ENCODE data around the gene SMIM27. TPM values are rescaled to one million over a fixed set of nuclear protein-coding genes. Genes with fewer than 3 reads are reported as not detected.

SMIM27 gene
- total and polyA plus RNA-seq, 4 donors = 7.0 to 27.8 (median 21.2) TPM

DNA sequence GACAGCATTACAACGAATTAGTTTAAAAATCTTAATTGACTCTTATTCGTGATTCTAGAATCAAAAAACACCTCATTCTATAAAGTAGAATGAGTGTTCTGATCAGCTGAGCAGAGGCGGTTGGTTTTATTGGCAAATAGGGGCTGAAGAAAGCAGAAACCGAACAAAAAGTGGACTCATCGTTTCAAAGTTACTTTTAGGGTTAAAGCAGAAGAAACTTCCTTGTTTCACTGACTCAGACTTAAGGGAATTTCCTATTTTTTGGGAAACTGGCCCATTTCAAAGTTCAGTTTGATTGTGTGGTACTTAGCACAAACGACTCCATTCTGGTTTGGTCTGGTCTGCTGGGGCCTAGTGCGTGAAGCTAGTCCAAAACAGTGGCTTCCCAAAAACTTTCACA, 21.7 kb downstream of the SMIM27 start:
- H3K4me3 ChIP-seq (ENCODE audit: low read depth, low read length) = no peak overlapping the region
- peaks cover 9% of the 10 kb centered on the region for H3K36me3 ChIP-seq (ENCODE audit: control insufficient read depth, insufficient read depth, low read length)
- no peaks in the 10 kb centered on the region for H3K4me1 ChIP-seq (ENCODE audit: control insufficient read depth, insufficient read depth, low read length)
- WGBS (ENCODE audit: insufficient coverage) = 92% methylated on average over 2 of the region's 7 CpGs
- no peak overlapping the region for H3K27ac ChIP-seq (ENCODE audit: low read depth, low read length)
- H3K9me3 ChIP-seq (ENCODE audit: control insufficient read depth, insufficient read depth, low read length) = no peaks in the 10 kb centered on the region
- H3K27me3 ChIP-seq (ENCODE audit: control insufficient read depth, insufficient read depth, low read length) = no peaks in the 10 kb centered on the region
- no peak for DNase-seq (ENCODE audit: low read depth in 4 of 6, low spot score in 6 of 6)

DNA sequence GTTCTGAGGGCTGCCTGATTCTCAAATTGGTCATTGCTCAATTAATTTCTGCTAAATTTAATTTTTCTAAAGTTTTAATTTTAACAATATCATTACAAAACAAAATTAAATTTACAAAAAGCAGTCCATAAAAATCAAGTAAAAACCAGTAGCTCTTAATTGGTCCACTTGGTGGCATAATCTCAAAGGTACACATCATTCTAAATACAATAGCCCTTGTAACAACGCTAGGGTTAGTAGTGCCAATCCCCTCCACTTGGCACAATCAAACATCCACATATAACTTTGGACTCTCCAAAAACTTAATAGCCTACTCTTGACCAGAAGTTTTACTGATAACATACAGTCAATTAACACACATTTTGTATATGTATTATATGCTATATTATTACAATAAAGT, 22.7 kb downstream of the SMIM27 start:
- WGBS (ENCODE audit: insufficient coverage) = no CpG with 5 or more reads among the region's 1 CpG
- Histone ChIP-seq H3K27ac (ENCODE audit: low read depth, low read length) (no peak overlapping the region), H3K4me1 (ENCODE audit: control insufficient read depth, insufficient read depth, low read length) (no peaks in the 10 kb centered on the region), H3K4me3 (ENCODE audit: low read depth, low read length) (no peak overlapping the region), H3K27me3 (ENCODE audit: control insufficient read depth, insufficient read depth, low read length) (no peaks in the 10 kb centered on the region), H3K36me3 (ENCODE audit: control insufficient read depth, insufficient read depth, low read length) (peaks cover 4% of the 10 kb centered on the region), H3K9me3 (ENCODE audit: control insufficient read depth, insufficient read depth, low read length) (no peaks in the 10 kb centered on the region)
- no peak for DNase-seq (ENCODE audit: low read depth in 4 of 6, low spot score in 6 of 6)

DNA sequence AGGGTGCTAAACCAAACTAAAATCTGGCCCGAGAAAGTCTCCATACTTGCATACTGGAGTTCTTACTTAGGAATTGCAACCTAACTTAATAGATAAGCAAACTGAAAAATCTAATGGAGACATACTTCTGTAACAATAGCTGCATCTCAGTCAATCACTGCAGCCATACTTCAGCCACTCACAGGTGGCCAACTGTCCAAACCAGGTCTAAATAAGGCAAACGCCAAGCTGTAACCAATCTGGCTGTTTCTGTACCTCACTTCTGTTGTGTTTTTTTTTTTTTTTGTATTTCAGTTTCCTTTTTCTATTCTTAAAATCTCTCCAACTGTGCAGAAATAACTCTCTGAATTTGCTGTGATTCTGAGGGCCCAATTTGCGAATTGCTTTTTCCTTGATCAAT, 25.2 kb downstream of the SMIM27 start:
- no peaks in the 10 kb centered on the region for H3K4me1 ChIP-seq (ENCODE audit: control insufficient read depth, insufficient read depth, low read length)
- DNase-seq (ENCODE audit: low read depth in 4 of 6, low spot score in 6 of 6) = no peak
- no peaks in the 10 kb centered on the region for H3K27me3 ChIP-seq (ENCODE audit: control insufficient read depth, insufficient read depth, low read length)
- H3K27ac ChIP-seq (ENCODE audit: low read depth, low read length) = no peak overlapping the region
- WGBS (ENCODE audit: insufficient coverage) = no CpG with 5 or more reads among the region's 3 CpGs
- H3K9me3 ChIP-seq (ENCODE audit: control insufficient read depth, insufficient read depth, low read length) = no peaks in the 10 kb centered on the region
- H3K36me3 ChIP-seq (ENCODE audit: control insufficient read depth, insufficient read depth, low read length) = no peaks in the 10 kb centered on the region
- H3K4me3 ChIP-seq (ENCODE audit: low read depth, low read length) = no peak overlapping the region

DNA sequence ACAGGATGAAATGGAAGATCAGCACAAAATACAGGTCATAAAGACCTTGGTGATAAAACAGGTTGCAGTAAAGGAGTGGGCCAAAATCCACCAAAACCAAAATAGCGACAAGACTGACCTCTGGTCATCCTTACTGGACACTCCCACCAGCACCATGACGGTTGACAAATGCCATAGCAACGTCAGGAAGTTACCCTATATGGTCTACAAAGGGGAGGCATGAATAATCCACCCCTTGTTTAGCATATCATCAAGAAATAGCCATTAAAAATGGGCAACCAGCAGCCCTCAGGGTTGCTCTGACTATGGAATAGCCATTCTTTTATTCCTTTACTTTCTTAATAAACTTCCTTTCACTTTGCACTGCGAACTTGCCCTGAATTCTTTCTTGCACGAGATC, 26.8 kb downstream of the SMIM27 start:
- WGBS (ENCODE audit: insufficient coverage) = 73% methylated on average over 4 of the region's 5 CpGs

DNA sequence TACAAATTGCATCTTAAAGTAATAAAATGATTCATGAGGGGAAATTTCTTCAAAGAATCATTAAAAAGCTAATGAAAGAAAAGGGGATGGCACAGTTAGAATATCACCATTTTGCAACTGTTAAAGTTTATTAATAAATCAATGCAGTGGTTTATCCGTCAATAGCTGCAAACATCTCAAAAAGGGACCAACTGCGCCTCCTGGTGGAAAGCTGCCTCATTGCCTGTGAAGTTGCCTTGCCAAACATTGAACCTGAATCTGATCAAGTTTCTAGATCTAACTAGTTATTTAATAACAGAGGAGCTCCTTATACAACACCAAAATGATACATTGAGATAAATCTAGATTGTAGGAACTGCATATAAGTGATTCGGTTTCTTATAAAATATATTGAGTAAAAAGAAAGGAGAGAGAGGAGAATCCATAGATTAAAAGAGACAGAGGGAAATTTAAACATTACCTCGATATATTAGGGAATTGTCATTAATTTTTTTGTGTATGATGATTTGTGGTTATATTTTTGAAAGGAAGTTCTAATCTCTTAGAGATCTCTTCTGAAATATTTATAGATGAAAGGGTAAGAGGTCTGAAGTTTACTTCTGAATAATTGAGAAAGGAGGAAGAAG, 27.7 kb downstream of the SMIM27 start:
- H3K36me3 ChIP-seq (ENCODE audit: control insufficient read depth, insufficient read depth, low read length) = no peaks in the 10 kb centered on the region
- H3K4me3 ChIP-seq (ENCODE audit: low read depth, low read length) = no peak overlapping the region
- DNase-seq (ENCODE audit: low read depth in 4 of 6, low spot score in 6 of 6) = peak; percentile 15 to 89 (median 50)
- H3K4me1 ChIP-seq (ENCODE audit: control insufficient read depth, insufficient read depth, low read length) = no peaks in the 10 kb centered on the region
- WGBS (ENCODE audit: insufficient coverage) = no CpG with 5 or more reads among the region's 4 CpGs
- no peaks in the 10 kb centered on the region for H3K27me3 ChIP-seq (ENCODE audit: control insufficient read depth, insufficient read depth, low read length)
- no peaks in the 10 kb centered on the region for H3K9me3 ChIP-seq (ENCODE audit: control insufficient read depth, insufficient read depth, low read length)
- no peak overlapping the region for H3K27ac ChIP-seq (ENCODE audit: low read depth, low read length)

More for the DNA sequence above, 26.8 kb downstream of the SMIM27 start:
- Histone ChIP-seq H3K4me1 (ENCODE audit: control insufficient read depth, insufficient read depth, low read length) (no peaks in the 10 kb centered on the region), H3K9me3 (ENCODE audit: control insufficient read depth, insufficient read depth, low read length) (no peaks in the 10 kb centered on the region), H3K27ac (ENCODE audit: low read depth, low read length) (no peak overlapping the region), H3K4me3 (ENCODE audit: low read depth, low read length) (no peak overlapping the region), H3K36me3 (ENCODE audit: control insufficient read depth, insufficient read depth, low read length) (no peaks in the 10 kb centered on the region), H3K27me3 (ENCODE audit: control insufficient read depth, insufficient read depth, low read length) (no peaks in the 10 kb centered on the region)
- DNase-seq (ENCODE audit: low read depth in 4 of 6, low spot score in 6 of 6) = no peak

DNA sequence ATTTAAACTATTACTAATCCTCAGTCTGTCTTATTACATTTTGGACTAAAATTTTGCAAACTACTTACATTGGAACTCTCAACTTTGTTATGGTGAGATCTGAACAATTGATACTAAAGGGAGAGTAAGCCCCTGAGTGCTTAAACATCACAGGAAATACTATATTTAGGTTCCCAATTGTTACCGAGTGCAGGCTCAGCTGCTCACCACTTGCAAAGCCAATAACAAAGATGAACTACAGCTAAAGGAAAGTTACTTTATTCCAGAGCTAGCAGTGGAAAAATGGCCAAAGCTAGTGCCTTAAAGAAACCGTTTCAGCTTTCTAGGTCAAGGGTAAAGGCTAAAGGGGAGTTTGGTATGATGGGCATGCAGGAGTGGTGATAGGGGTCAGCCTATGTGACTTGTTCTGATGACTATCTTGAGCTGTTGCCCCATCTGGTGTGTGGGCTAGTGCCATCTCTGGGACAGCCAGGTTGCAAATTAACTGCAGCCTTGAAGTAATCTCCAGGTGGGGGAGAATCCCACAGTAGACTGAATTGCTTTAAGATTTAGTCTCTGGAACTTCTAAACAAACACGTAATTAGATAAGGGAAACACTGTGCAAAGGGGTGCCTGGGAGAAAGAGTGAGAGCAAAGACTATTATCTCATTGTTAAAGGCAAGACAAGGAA, 28.6 kb downstream of the SMIM27 start:
- 53% methylated on average over 1 of the region's 3 CpGs for WGBS (ENCODE audit: insufficient coverage)
- Histone ChIP-seq H3K4me3 (ENCODE audit: low read depth, low read length) (no peak overlapping the region), H3K9me3 (ENCODE audit: control insufficient read depth, insufficient read depth, low read length) (no peaks in the 10 kb centered on the region), H3K27ac (ENCODE audit: low read depth, low read length) (no peak overlapping the region), H3K27me3 (ENCODE audit: control insufficient read depth, insufficient read depth, low read length) (no peaks in the 10 kb centered on the region), H3K36me3 (ENCODE audit: control insufficient read depth, insufficient read depth, low read length) (no peaks in the 10 kb centered on the region), H3K4me1 (ENCODE audit: control insufficient read depth, insufficient read depth, low read length) (no peaks in the 10 kb centered on the region)
- no peak for DNase-seq (ENCODE audit: low read depth in 4 of 6, low spot score in 6 of 6)

DNA sequence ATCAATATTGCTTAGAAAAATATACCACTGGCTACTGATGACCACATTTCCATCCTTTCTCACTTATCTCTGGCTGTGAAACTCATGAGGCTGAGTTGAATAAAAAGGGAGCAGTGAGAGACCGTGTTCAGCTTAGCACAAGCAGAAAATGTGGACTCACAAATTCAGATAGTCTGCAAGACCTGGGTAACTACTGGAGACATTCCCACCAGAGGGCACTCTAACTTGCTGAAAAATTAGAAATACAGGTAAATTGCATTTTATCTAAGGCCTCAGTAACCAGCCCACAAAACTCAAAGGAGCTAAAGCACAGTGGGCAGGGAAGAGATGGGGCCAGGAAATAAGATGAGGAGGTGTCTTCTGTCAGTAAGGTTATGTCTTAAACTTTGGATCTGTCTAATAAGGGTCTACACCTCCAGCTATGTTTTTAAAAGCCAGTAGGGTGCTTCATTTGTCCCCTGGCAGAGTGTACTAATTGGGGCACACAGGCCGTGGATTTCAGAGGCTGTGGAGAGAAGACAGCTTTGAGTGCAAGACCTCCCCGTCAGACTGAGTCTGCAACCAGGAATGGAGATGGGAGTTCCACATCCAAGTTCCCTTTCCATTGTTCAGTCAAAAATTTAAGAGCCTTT, 29.5 kb downstream of the SMIM27 start:
- Histone ChIP-seq H3K4me3 (ENCODE audit: low read depth, low read length) (no peak overlapping the region), H3K27ac (ENCODE audit: low read depth, low read length) (no peak overlapping the region), H3K9me3 (ENCODE audit: control insufficient read depth, insufficient read depth, low read length) (peaks cover 3% of the 10 kb centered on the region), H3K4me1 (ENCODE audit: control insufficient read depth, insufficient read depth, low read length) (no peaks in the 10 kb centered on the region), H3K36me3 (ENCODE audit: control insufficient read depth, insufficient read depth, low read length) (no peaks in the 10 kb centered on the region), H3K27me3 (ENCODE audit: control insufficient read depth, insufficient read depth, low read length) (no peaks in the 10 kb centered on the region)
- 80% methylated on average over 1 of the region's 3 CpGs for WGBS (ENCODE audit: insufficient coverage)
- DNase-seq (ENCODE audit: low read depth in 4 of 6, low spot score in 6 of 6) = peak; percentile 17 to 95 (median 62)

DNA sequence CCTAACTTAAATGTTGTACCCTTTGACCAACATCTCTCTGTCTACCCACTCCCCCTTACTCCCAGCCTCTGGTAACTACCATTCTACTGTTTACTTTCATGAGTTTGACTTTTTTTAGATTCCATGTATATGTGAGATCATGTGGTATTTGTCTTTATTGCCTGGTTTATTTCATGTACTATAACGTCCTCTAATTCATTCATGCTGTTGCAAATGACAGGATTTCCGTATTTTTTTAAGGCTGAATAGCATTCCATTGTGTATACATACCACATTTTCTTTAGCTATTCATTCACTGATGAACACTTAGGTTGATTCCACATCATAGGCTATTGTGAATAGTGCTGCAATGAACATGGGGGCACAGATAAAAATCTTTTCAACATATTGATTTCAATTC, 32.7 kb downstream of the SMIM27 start:
- H3K36me3 ChIP-seq (ENCODE audit: control insufficient read depth, insufficient read depth, low read length) = no peaks in the 10 kb centered on the region
- no peak for DNase-seq (ENCODE audit: low read depth in 4 of 6, low spot score in 6 of 6)
- no CpG with 5 or more reads among the region's 2 CpGs for WGBS (ENCODE audit: insufficient coverage)
- H3K27ac ChIP-seq (ENCODE audit: low read depth, low read length) = no peak overlapping the region
- no peak overlapping the region for H3K4me3 ChIP-seq (ENCODE audit: low read depth, low read length)
- peaks cover 3% of the 10 kb centered on the region for H3K9me3 ChIP-seq (ENCODE audit: control insufficient read depth, insufficient read depth, low read length)
- H3K27me3 ChIP-seq (ENCODE audit: control insufficient read depth, insufficient read depth, low read length) = no peaks in the 10 kb centered on the region
- H3K4me1 ChIP-seq (ENCODE audit: control insufficient read depth, insufficient read depth, low read length) = no peaks in the 10 kb centered on the region

DNA sequence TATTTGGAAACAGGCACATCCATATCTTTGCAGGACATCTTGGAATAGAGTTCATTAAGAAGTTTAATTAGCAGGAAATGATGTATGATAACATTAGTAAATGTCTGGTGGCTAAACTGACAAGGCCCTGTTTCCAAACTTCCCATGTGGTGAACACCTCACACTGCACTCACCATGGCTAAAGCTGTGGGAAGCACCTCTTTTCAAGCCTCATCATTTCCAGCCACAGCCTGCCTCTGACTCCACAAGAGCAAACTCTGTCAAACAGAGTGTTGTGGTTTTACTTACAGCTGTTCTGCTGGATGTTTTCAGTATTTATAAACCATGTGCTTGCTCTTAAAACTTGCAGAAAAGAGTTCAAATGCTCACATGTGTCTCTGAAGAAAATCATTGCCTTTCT, 35.8 kb downstream of the SMIM27 start:
- Histone ChIP-seq H3K4me1 (ENCODE audit: control insufficient read depth, insufficient read depth, low read length) (no peaks in the 10 kb centered on the region), H3K27ac (ENCODE audit: low read depth, low read length) (no peak overlapping the region), H3K4me3 (ENCODE audit: low read depth, low read length) (no peak overlapping the region), H3K9me3 (ENCODE audit: control insufficient read depth, insufficient read depth, low read length) (peaks cover 3% of the 10 kb centered on the region), H3K36me3 (ENCODE audit: control insufficient read depth, insufficient read depth, low read length) (no peaks in the 10 kb centered on the region), H3K27me3 (ENCODE audit: control insufficient read depth, insufficient read depth, low read length) (no peaks in the 10 kb centered on the region)
- DNase-seq (ENCODE audit: low read depth in 4 of 6, low spot score in 6 of 6) = no peak

Data from spinal cord (tissue), 10 donors.